SK-N-SH (cell line): ENCODE measurements around the gene KLHL21. TPM values are rescaled to one million over a fixed set of nuclear protein-coding genes. Genes with fewer than 3 reads are reported as not detected.

Source experiments
- CTCF ChIA-PET: fragments of 300-600, 350-600 bp; formaldehyde crosslinking; extraction: SDS; loops from one replicate; lab custom pipeline; 2021; lab: Yijun Ruan, JAX
- POLR2A ChIA-PET: fragments of 350-600 bp; sonication (Branson Sonifier 250); formaldehyde crosslinking; extraction: SDS; loops from one replicate; lab custom pipeline; 2020; ENCODE audit warnings: antibody characterized with exemption, inconsistent platforms; lab: Yijun Ruan, JAX
- DNase-seq: peaks from one replicate; pipeline ENCODE4 v3.0.0; 2012
- H2AFZ ChIP-seq: fragments of 200-600 bp; sonication (generic); 2 replicates; pipeline ENCODE4 v1.8.1; 2016; ENCODE audit warnings: antibody characterized with exemption, mild to moderate bottlenecking, low read depth
- H3F3A ChIP-seq: fragments of 200-600 bp; sonication (generic); replicated peaks from 2 replicates; pipeline ENCODE3; 2016; ENCODE audit warnings: antibody characterized with exemption, mild to moderate bottlenecking; ENCODE audit not compliant: insufficient read depth
- H3K27ac ChIP-seq, 2 experiments: fragments of 200-500 bp in 1 of 2; fragments of 200-600 bp in 1 of 2; sonication (Bioruptor generic) in 1 of 2; sonication (generic), shearing (Covaris generic) in 1 of 2; 2 replicates each; pipeline versions ENCODE4 v1.5.1 to v1.6.1; 2014 to 2016; ENCODE audit warnings: low read depth in 2 of 2, inconsistent platforms in 1 of 2, low read length in 1 of 2, mild to moderate bottlenecking in 1 of 2, mixed read lengths in 1 of 2
- H3K27me3 ChIP-seq: fragments of 200-600 bp; sonication (generic), shearing (Covaris generic); 2 replicates; pipeline ENCODE4 v1.6.1; 2016; ENCODE audit warnings: mixed run types; ENCODE audit not compliant: insufficient read depth
- H3K36me3 ChIP-seq, 2 experiments: fragments of 200-500 bp in 1 of 2; fragments of 200-600 bp in 1 of 2; sonication (Bioruptor generic) in 1 of 2; sonication (generic) in 1 of 2; replicated peaks in 1 of 2; 2 replicates each; pipeline versions ENCODE3 to v1.5.1; 2014 to 2016; ENCODE audit warnings: low read length in 1 of 2, mild to moderate bottlenecking in 1 of 2; ENCODE audit not compliant: insufficient read depth in 2 of 2, control insufficient read depth in 1 of 2
- H3K4me1 ChIP-seq, 2 experiments: fragments of 200-500 bp in 1 of 2; fragments of 200-600 bp in 1 of 2; sonication (Bioruptor generic) in 1 of 2; sonication (generic), shearing (Covaris generic) in 1 of 2; 2 replicates each; pipeline versions ENCODE4 v1.5.1 to v1.6.1; 2014 to 2016; ENCODE audit warnings: low read depth in 1 of 2, low read length in 1 of 2, mixed run types in 1 of 2; ENCODE audit not compliant: insufficient read depth in 2 of 2, control insufficient read depth in 1 of 2
- H3K4me2 ChIP-seq: fragments of 200-600 bp; sonication (generic), shearing (Covaris generic); 2 replicates; pipeline ENCODE4 v1.6.1; 2017; ENCODE audit warnings: mixed run types
- H3K4me3 ChIP-seq, 2 experiments: fragments of 200-500 bp in 1 of 2; fragments of 200-600 bp in 1 of 2; sonication (Bioruptor generic) in 1 of 2; sonication (generic), shearing (Covaris generic) in 1 of 2; 2 replicates each; pipeline versions ENCODE4 v1.5.1 to v1.8.1; 2014 to 2016; ENCODE audit warnings: low read depth in 2 of 2, inconsistent platforms in 1 of 2, low read length in 1 of 2, mild to moderate bottlenecking in 1 of 2, mixed read lengths in 1 of 2, moderate library complexity in 1 of 2
- H3K79me2 ChIP-seq: fragments of 200-600 bp; sonication (generic); 2 replicates; pipeline ENCODE4 v1.8.1; 2017; ENCODE audit warnings: mild to moderate bottlenecking; ENCODE audit not compliant: insufficient read depth
- H3K9ac ChIP-seq: fragments of 200-600 bp; sonication (generic); 2 replicates; pipeline ENCODE4 v1.6.1; 2017; ENCODE audit warnings: mixed run types
- H3K9me2 ChIP-seq: fragments of 200-600 bp; sonication (generic); 2 replicates; pipeline ENCODE4 v1.6.1; 2017; ENCODE audit warnings: mixed run types
- H3K9me3 ChIP-seq: fragments of 200-600 bp; sonication (generic); 2 replicates; pipeline ENCODE4 v1.6.1; 2017; ENCODE audit warnings: mixed run types, mild to moderate bottlenecking, moderate library complexity
- H4K20me1 ChIP-seq: fragments of 200-600 bp; sonication (generic); 2 replicates; pipeline ENCODE4 v1.6.1; 2017; ENCODE audit warnings: mild to moderate bottlenecking, mixed run types; ENCODE audit not compliant: insufficient read depth
- CHD2 ChIP-seq: fragments of 150-350 bp; IDR thresholded peaks from 2 replicates; pipeline ENCODE4 v1.6.1; 2018; ENCODE audit warnings: low read length; ENCODE audit not compliant: partially characterized antibody
- ELF1 ChIP-seq: IDR thresholded peaks from 2 replicates; pipeline ENCODE4 v1.4.0; 2012
- EZH2phosphoT487 ChIP-seq: fragments of 200-600 bp; sonication (generic); IDR thresholded peaks from 2 replicates; pipeline ENCODE4 v1.6.1; 2017; ENCODE audit warnings: low read depth, mixed run types, mild to moderate bottlenecking, antibody characterized with exemption, moderate library complexity, borderline replicate concordance
- FOXM1 ChIP-seq: IDR thresholded peaks from 2 replicates; pipeline ENCODE4 v1.4.0; 2012; ENCODE audit warnings: low read depth, mild to moderate bottlenecking
- GABPA ChIP-seq: IDR thresholded peaks from 2 replicates; pipeline ENCODE4 v1.4.0; 2012; ENCODE audit warnings: low read depth, mild to moderate bottlenecking
- GATA2 ChIP-seq: sonication (generic); formaldehyde crosslinking; IDR thresholded peaks from 2 replicates; pipeline ENCODE4 v1.5.0; 2020; ENCODE audit warnings: mild to moderate bottlenecking, missing genetic modification reagents
- JUND ChIP-seq: IDR thresholded peaks from 2 replicates; pipeline ENCODE4 v1.4.0; 2012
- MXI1 ChIP-seq: IDR thresholded peaks from 2 replicates; pipeline ENCODE4 v1.6.1; 2012; ENCODE audit warnings: mild to moderate bottlenecking, low read depth, low read length, improper control_type of control experiment
- NFIC ChIP-seq: IDR thresholded peaks from 2 replicates; pipeline ENCODE4 v1.4.0; 2012; ENCODE audit warnings: borderline replicate concordance
- NRF1 ChIP-seq: IDR thresholded peaks from 2 replicates; pipeline ENCODE4 v1.6.1; 2012; ENCODE audit warnings: low read depth, mild to moderate bottlenecking, low read length
- PBX3 ChIP-seq: IDR thresholded peaks from 2 replicates; pipeline ENCODE4; 2012
- POLR2AphosphoS5 ChIP-seq: IDR thresholded peaks from 2 replicates; pipeline ENCODE4 v1.6.1; 2012; ENCODE audit warnings: low read depth, low read length
- REST ChIP-seq: IDR thresholded peaks from 2 replicates; pipeline ENCODE4 v1.6.1; 2012; ENCODE audit warnings: mild to moderate bottlenecking, low read depth, low read length, moderate library complexity
- RXRA ChIP-seq: IDR thresholded peaks from 2 replicates; pipeline ENCODE4 v1.4.0; 2012; ENCODE audit warnings: low read depth, mild to moderate bottlenecking, borderline replicate concordance
- SIN3A ChIP-seq: IDR thresholded peaks from 2 replicates; pipeline ENCODE4 v1.6.1; 2012; ENCODE audit warnings: low read depth, mild to moderate bottlenecking, low read length, moderate library complexity, borderline replicate concordance
- SMC3 ChIP-seq: IDR thresholded peaks from 2 replicates; pipeline ENCODE4 v1.6.1; 2012; ENCODE audit warnings: low read depth, low read length, improper control_type of control experiment
- TCF12 ChIP-seq: IDR thresholded peaks from 2 replicates; pipeline ENCODE4 v1.4.0; 2012
- TEAD4 ChIP-seq: IDR thresholded peaks from 2 replicates; pipeline ENCODE4 v1.4.0; 2012; ENCODE audit warnings: mild to moderate bottlenecking, borderline replicate concordance; ENCODE audit not compliant: insufficient read depth
- YY1 ChIP-seq: IDR thresholded peaks from 2 replicates; pipeline ENCODE4 v1.4.0; 2012; ENCODE audit warnings: low read depth, mild to moderate bottlenecking
- WGBS: methylation state at CpG from one replicate; pipeline ENCODE4 v1.1.6; 2017; ENCODE audit warnings: low lambda C conversion rate; 5-methylcytosine and 5-hydroxymethylcytosine counted together
- polyA plus RNA-seq, 3 experiments: library from polyadenylated mRNA; depleted of rRNA; stranded (reverse); fragments of >200 nt; gene quantifications; 2 replicates each; pipeline ENCODE4 v1.2.3, GENCODE V29; 2012

KLHL21 gene
- polyA plus RNA-seq, 1 of the 3 experiments (the other 2 are of a cell fraction), result 12.5 TPM

- Histone ChIP-seq H3K27me3 (no peaks in the 10 kb centered on the region), H4K20me1 (peaks cover 15% of the 10 kb centered on the region; the same call in 1 of the 2 replicates), H3F3A (peaks cover 14% of the 10 kb centered on the region), H2AFZ (0 out of 2 replicates have a peak overlapping the region, but pooled peaks have one; percentile 41), H3K4me3 (peak overlapping the region; percentile 73 to 76), H3K27ac (peak overlapping the region; percentile 54 to 70; a peak in 3 of 4 replicates), H3K79me2 (peaks cover 46% of the 10 kb centered on the region), H3K9ac (peak overlapping the region; percentile 80), H3K4me2 (peak overlapping the region; percentile 97), H3K9me3 (no peaks in the 10 kb centered on the region), H3K36me3 (peaks cover 0 to 12% of the 10 kb centered on the region in 2 experiments), H3K4me1 (peaks cover 10 to 26% of the 10 kb centered on the region in 2 experiments; a peak in 2 of 4 replicates), H3K9me2 (no peaks in the 10 kb centered on the region)
- ChIA-PET POLR2A (interaction anchor here (0.6 to 1.5 kb wide), 4 partner anchors 22 to 547 kb away, joined by 3 to 6 read pairs (median 4); partner anchors contain the start of genes NOL9, TAS1R1 and ZBTB48), CTCF (interaction anchor here (0.6 to 4.0 kb wide), 13 partner anchors 10 to 355 kb away, joined by 3 to 19 read pairs (median 3); partner anchors contain the start of genes NOL9, PHF13 and TAS1R1)
- TF ChIP-seq GATA2 (CRISPR knock-in tag), result no peak
- peak; percentile 23 for TF ChIP-seq CHD2
- peak; percentile 65 for TF ChIP-seq MXI1
- no peak for TF ChIP-seq YY1
- TF ChIP-seq TCF12, result no peak
- 0% methylated on average over 1 of the region's 103 CpGs for WGBS
- peak; percentile 67 for DNase-seq
Measured at GRCh38 chr1:6601923-6602668, 573 bp downstream of the KLHL21 start.

GRCh38 chr1:6601049-6601922, 1.4 kb downstream of the KLHL21 start:
- 9% methylated on average over 14 of the region's 40 CpGs for WGBS
- Histone ChIP-seq H3K4me2 (peak overlapping the region; percentile 97), H4K20me1 (peaks cover 21% of the 10 kb centered on the region; the same call in 1 of the 2 replicates), H3K27ac (peak overlapping the region; percentile 13 to 70; a peak in 3 of 4 replicates), H3K27me3 (no peaks in the 10 kb centered on the region), H3K9ac (peak overlapping the region; percentile 80), H2AFZ (peak overlapping the region; percentile 29), H3F3A (peaks cover 14% of the 10 kb centered on the region), H3K9me2 (no peaks in the 10 kb centered on the region), H3K4me1 (peaks cover 10 to 26% of the 10 kb centered on the region in 2 experiments; a peak in 2 of 4 replicates), H3K36me3 (peaks cover 1 to 19% of the 10 kb centered on the region in 2 experiments), H3K9me3 (no peaks in the 10 kb centered on the region), H3K79me2 (peaks cover 54% of the 10 kb centered on the region), H3K4me3 (peak overlapping the region; percentile 73 to 76)
- CTCF ChIA-PET, result interaction anchor here (0.6 to 4.0 kb wide), 11 partner anchors 16 to 355 kb away, joined by 3 to 19 read pairs (median 3); partner anchors contain the start of genes NOL9 and TAS1R1
- POLR2A ChIA-PET, result interaction anchor here (1.2 to 1.5 kb wide), 2 partner anchors 22 to 47 kb away, joined by 4 to 6 read pairs; partner anchors contain the start of genes NOL9, TAS1R1 and ZBTB48
- DNase-seq, result peak; percentile 63
- TF ChIP-seq POLR2AphosphoS5, result no peak
- TF ChIP-seq PBX3, result no peak
- TF ChIP-seq GATA2 (CRISPR knock-in tag), result no peak
- TF ChIP-seq YY1, result no peak
- TF ChIP-seq NRF1, result no peak
- 0 out of 2 replicates have a peak, but pooled peaks have one; percentile 28 for TF ChIP-seq NFIC
- TF ChIP-seq EZH2phosphoT487, result no peak
- TF ChIP-seq SMC3, result no peak
- no peak for TF ChIP-seq GABPA
- TF ChIP-seq JUND, result no peak
- TF ChIP-seq REST, result no peak
- 0 out of 2 replicates have a peak, but pooled peaks have one; percentile 25 for TF ChIP-seq TEAD4
- TF ChIP-seq ELF1, result no peak
- TF ChIP-seq RXRA, result no peak; the same call in 1 of the 2 replicates
- TF ChIP-seq FOXM1, result no peak
- peak; percentile 82; the same call in 1 of the 2 replicates for TF ChIP-seq SIN3A
